H1 (cell line): ENCODE measurements around the gene C22orf39. TPM values are rescaled to one million over a fixed set of nuclear protein-coding genes. Genes with fewer than 3 reads are reported as not detected.

ENCODE experiments used
- CHD2 ChIP-seq: IDR thresholded peaks from 2 replicates; pipeline ENCODE4 v1.6.1; 2012; ENCODE audit warnings: low read length, improper control_type of control experiment
- RAD21 ChIP-seq, 2 experiments: IDR thresholded peaks in 1 of 2; conservative IDR thresholded peaks in 1 of 2; 2 replicates each; pipeline ENCODE4 v1.6.1; 2011; ENCODE audit warnings: low read depth in 2 of 2, low read length in 2 of 2, improper control_type of control experiment in 1 of 2, inconsistent platforms in 1 of 2, mild to moderate bottlenecking in 1 of 2, moderate library complexity in 1 of 2
- RBBP5 ChIP-seq: IDR thresholded peaks from 2 replicates; pipeline ENCODE4 v1.7.1; 2012; ENCODE audit warnings: low read depth, mild to moderate bottlenecking, inconsistent platforms, low read length, moderate library complexity, borderline replicate concordance
- SAP30 ChIP-seq: fragments of 300-600 bp; sonication (generic); IDR thresholded peaks from 2 replicates; pipeline ENCODE4 v1.7.1; 2012; ENCODE audit warnings: low read length, moderate library complexity, mild to moderate bottlenecking, inconsistent platforms; ENCODE audit not compliant: insufficient read depth, insufficient replicate concordance
- SIN3A ChIP-seq, 2 experiments: IDR thresholded peaks in 1 of 2; conservative IDR thresholded peaks in 1 of 2; 2 replicates each; pipeline ENCODE4 v1.6.1; 2011 to 2012; ENCODE audit warnings: low read length in 2 of 2, improper control_type of control experiment in 1 of 2, low read depth in 1 of 2, mild to moderate bottlenecking in 1 of 2
- SP2 ChIP-seq: IDR thresholded peaks from 2 replicates; pipeline ENCODE4 v1.6.1; 2012; ENCODE audit warnings: mild to moderate bottlenecking, low read length, inconsistent platforms
- SRF ChIP-seq: IDR thresholded peaks from 2 replicates; pipeline ENCODE4 v1.6.1; 2011; ENCODE audit warnings: mild to moderate bottlenecking, low read depth, low read length, moderate library complexity
- TEAD4 ChIP-seq: IDR thresholded peaks from 2 replicates; pipeline ENCODE4 v1.6.1; 2012; ENCODE audit warnings: low read depth, low read length, inconsistent platforms, mixed read lengths
- polyA plus RNA-seq, 7 experiments: library from polyadenylated mRNA; depleted of rRNA in 3 of 7; stranded (reverse) in 5 of 7; unstranded in 2 of 7; fragments of >200 nt in 5 of 7; fragments of 200-250 nt in 2 of 7; gene quantifications; 1 replicate in 5 of 7; 2 replicates in 1 of 7; 4 replicates in 1 of 7; pipeline versions ENCODE4 v1.2.1 to v1.2.3, GENCODE V29; 2011 to 2013; ENCODE audit warnings: missing spikeins in 2 of 7, mixed read lengths in 2 of 7
- total RNA-seq: library from RNA; stranded (reverse); fragmentation: NEBNext Ultra II Directional; extraction: Animal tissue kit (Norgen Biotek cat#: 25700); gene quantifications from 2 replicates; pipeline ENCODE4 v1.2.1, GENCODE V29; 2021

C22orf39 gene
- total and polyA plus RNA-seq, 2 of the 8 experiments (the other 6 are each of a cell fraction or from before 2014, with no cell fraction given) = 22.7 to 27.7 TPM

GRCh38 chr22:19460036-19460435, 12.5 kb upstream of the C22orf39 start (continued):
- TF ChIP-seq RAD21 (IDR thresholded peaks at IDR 0.05 in 1 of 2, conservative IDR thresholded peaks at IDR 0.05 in 1 of 2; ENCODE audit: low read depth in 2 of 2, low read length in 2 of 2) (no peak), SRF (no peak), SAP30 (no peak), CHD2 (no peak), RBBP5 (no peak), TEAD4 (no peak), SIN3A (conservative IDR thresholded peaks at IDR 0.05 in 1 of 2, IDR thresholded peaks at IDR 0.05 in 1 of 2; ENCODE audit: low read depth in 1 of 2, low read length in 2 of 2) (no peak), SP2 (no peak)
